ENCODE results near the gene TWIST2.

GRCh38 chr2:238922435-238922834, 74.5 kb downstream of the TWIST2 start:
- TF ChIP-seq, protein P1, sequence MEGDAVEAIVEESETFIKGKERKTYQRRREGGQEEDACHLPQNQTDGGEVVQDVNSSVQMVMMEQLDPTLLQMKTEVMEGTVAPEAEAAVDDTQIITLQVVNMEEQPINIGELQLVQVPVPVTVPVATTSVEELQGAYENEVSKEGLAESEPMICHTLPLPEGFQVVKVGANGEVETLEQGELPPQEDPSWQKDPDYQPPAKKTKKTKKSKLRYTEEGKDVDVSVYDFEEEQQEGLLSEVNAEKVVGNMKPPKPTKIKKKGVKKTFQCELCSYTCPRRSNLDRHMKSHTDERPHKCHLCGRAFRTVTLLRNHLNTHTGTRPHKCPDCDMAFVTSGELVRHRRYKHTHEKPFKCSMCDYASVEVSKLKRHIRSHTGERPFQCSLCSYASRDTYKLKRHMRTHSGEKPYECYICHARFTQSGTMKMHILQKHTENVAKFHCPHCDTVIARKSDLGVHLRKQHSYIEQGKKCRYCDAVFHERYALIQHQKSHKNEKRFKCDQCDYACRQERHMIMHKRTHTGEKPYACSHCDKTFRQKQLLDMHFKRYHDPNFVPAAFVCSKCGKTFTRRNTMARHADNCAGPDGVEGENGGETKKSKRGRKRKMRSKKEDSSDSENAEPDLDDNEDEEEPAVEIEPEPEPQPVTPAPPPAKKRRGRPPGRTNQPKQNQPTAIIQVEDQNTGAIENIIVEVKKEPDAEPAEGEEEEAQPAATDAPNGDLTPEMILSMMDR (conservative IDR thresholded peaks at IDR 0.05; ENCODE audit: low read depth, low read length) = no peak
- TF ChIP-seq EZH2 (IDR thresholded peaks at IDR 0.05; ENCODE audit: borderline replicate concordance, low read depth, low read length, poor library complexity, severe bottlenecking) = no peak
